Pancreas (tissue), 10 donors: Measurements from ENCODE around the gene PCED1B. TPM values are rescaled to one million over a fixed set of nuclear protein-coding genes. Genes with fewer than 3 reads are reported as not detected.
"Not testable (repeated sequence)": the region's sequence is repeated elsewhere in the genome, so short reads cannot be mapped to it uniquely, and the experiment has no call there.

Source experiments
- ATAC-seq, 4 donors: fragments of 200-7000 bp; cut with Tn5 transposase; one replicate each; pipeline versions ENCODE4 v1.8.0 to v1.9.1; 2020; ENCODE audit warnings: mild to moderate bottlenecking in 4 of 4, moderate library complexity in 4 of 4
- DNase-seq, 6 donors: peaks; one replicate each; pipeline ENCODE4 v3.0.0-alpha.2; 2020
- FAIRE-seq: peaks from 2 replicates; lab custom pipeline; 2012; peaks lifted over from hg19 to GRCh38; lab: Jason Lieb, UNC
- H3K27ac ChIP-seq, 4 donors: fragments of 200-600 bp; sonication (generic); 1 replicate in 3 of 4; 2 replicates in 1 of 4; pipeline versions ENCODE4 v1.5.0 to v1.8.0; 2020
- H3K27me3 ChIP-seq, 4 donors: fragments of 200-600 bp; one replicate each; pipeline ENCODE4 v1.8.0; 2021
- H3K36me3 ChIP-seq, 3 donors: fragments of 200-600 bp; sonication (generic) in 1 of 3; one replicate each; pipeline versions ENCODE4 v1.5.0 to v1.8.0; 2020 to 2021
- H3K4me1 ChIP-seq, 3 donors: fragments of 200-600 bp; one replicate each; pipeline ENCODE4 v1.8.0; 2021
- H3K4me3 ChIP-seq, 4 donors: fragments of 200-600 bp; sonication (generic) in 2 of 4; one replicate each; pipeline versions ENCODE4 v1.5.0 to v1.8.0; 2020 to 2021
- H3K9me3 ChIP-seq, 4 donors: fragments of 200-600 bp; one replicate each; pipeline ENCODE4 v1.8.0; 2021
- CTCF ChIP-seq, 4 donors: fragments of 200-600 bp; sonication (generic) in 3 of 4; IDR thresholded peaks; one replicate each; pipeline versions ENCODE4 v1.5.0 to v1.8.0; 2021; ENCODE audit warnings: antibody characterized with exemption in 4 of 4
- WGBS, 2 donors: extraction: QIAGEN DNeasy Blood & Tissue Kit; methylation state at CpG; one replicate each; pipeline ENCODE4 v1.1.7; 2013; 5-methylcytosine and 5-hydroxymethylcytosine counted together
- intact Hi-C, 3 donors: fragments of 100-400 bp; cut with DNase I; formaldehyde crosslinking; loops; one replicate each; pipeline versions ENCODE4 v1.11.1 to v1.14.2; 2022
- polyA plus RNA-seq, 2 donors: library from polyadenylated mRNA; stranded (reverse); fragments of 200-250 nt; gene quantifications; one replicate each; pipeline ENCODE4 v1.2.3, GENCODE V29; 2013
- total RNA-seq, 6 donors: library from RNA; stranded (reverse); fragmentation: NEBNext Ultra II Directional in 4 of 6; extraction: Animal tissue kit (Norgen Biotek cat#: 25700) in 4 of 6; gene quantifications; one replicate each; pipeline versions ENCODE4 v1.2.1 to v1.2.4, GENCODE V29; 2021 to 2023
- donor health status: healthy with polysubstance abuse.
- donor health status: DM: no; HTN: no; CAD: no; lungs with moderate emphysema.
- donor health status: DM: no; HTN: no; CAD: no.
- donor health status: control.
- donor health status: control.
- donor health status: Bipolar disorder and iron deficiency.
- donor health status: DM: yes; HTN: yes; CAD: no.
- donor health status: DM: no; HTN: no; CAD: no.
- donor health status: DM: no; HTN: no; CAD: no.
- donor health status: DM: yes; HTN: yes; CAD: no.

PCED1B gene
- total and polyA plus RNA-seq, 8 donors = 0.71 to 6.4 (median 1.7) TPM

- 25 to 27% methylated on average over 2 of the region's 2 CpGs for WGBS, 2 donors
- TF ChIP-seq CTCF (IDR thresholded peaks at IDR 0.05) = no peak
- peaks cover 8 to 30% (median 23%) of the 10 kb centered on the region in 3 donors for H3K4me1 ChIP-seq
- ATAC-seq (no peak), DNase-seq (no peak), FAIRE-seq (no peak)
- peak overlapping the region in 2 of 4 donors; percentile 73 to 81 for H3K27ac ChIP-seq
- H3K36me3 ChIP-seq = no peaks in the 10 kb centered on the region
- intact Hi-C loops = loop anchor here in 1 of 3 donors (10.0 kb wide), 1 partner anchor 646 kb away; no protein-coding TSS in a partner anchor
- H3K4me3 ChIP-seq = no peak overlapping the region
- H3K27me3 ChIP-seq = no peaks in the 10 kb centered on the region
- H3K9me3 ChIP-seq = no peaks in the 10 kb centered on the region
Observed at GRCh38 chr12:47039079-47039478, 40.3 kb upstream of the PCED1B start.

GRCh38 chr12:47039756-47040155, 39.7 kb upstream of the PCED1B start:
- no peak for ATAC-seq
- Histone ChIP-seq H3K4me1 (peaks cover 8 to 30% (median 23%) of the 10 kb centered on the region in 3 donors), H3K27ac (peak overlapping the region in 1 of 4 donors; percentile 18), H3K4me3 (no peak overlapping the region), H3K9me3 (no peaks in the 10 kb centered on the region), H3K36me3 (no peaks in the 10 kb centered on the region), H3K27me3 (no peaks in the 10 kb centered on the region)
- DNase-seq = no peak
- intact Hi-C loops = loop anchor here in 1 of 3 donors (10.0 kb wide), 1 partner anchor 645 kb away; no protein-coding TSS in a partner anchor
- WGBS, 2 donors = 86 to 90% methylated on average over 1 of the region's 1 CpG
- no peak for FAIRE-seq
- TF ChIP-seq CTCF (IDR thresholded peaks at IDR 0.05) = no peak

- WGBS, 2 donors = 86 to 93% methylated on average over 4 of the region's 4 CpGs
- DNase-seq (no peak), FAIRE-seq (no peak), ATAC-seq (no peak)
- no peaks in the 10 kb centered on the region for H3K9me3 ChIP-seq
- TF ChIP-seq CTCF (IDR thresholded peaks at IDR 0.05) = no peak
- intact Hi-C loops = no loop called here
- H3K4me3 ChIP-seq = no peak overlapping the region
- H3K27me3 ChIP-seq = no peaks in the 10 kb centered on the region
- no peaks in the 10 kb centered on the region for H3K36me3 ChIP-seq
- peaks cover 8 to 30% (median 23%) of the 10 kb centered on the region in 3 donors for H3K4me1 ChIP-seq
- no peak overlapping the region for H3K27ac ChIP-seq
Observed at GRCh38 chr12:47041327-47041726, 38.1 kb upstream of the PCED1B start.

- TF ChIP-seq CTCF (IDR thresholded peaks at IDR 0.05) = no peak
- H3K9me3 ChIP-seq = no peaks in the 10 kb centered on the region
- no peaks in the 10 kb centered on the region for H3K4me1 ChIP-seq
- H3K27me3 ChIP-seq = no peaks in the 10 kb centered on the region
- H3K27ac ChIP-seq = no peak overlapping the region
- no peaks in the 10 kb centered on the region for H3K36me3 ChIP-seq
- ATAC-seq (no peak), DNase-seq (no peak), FAIRE-seq (no peak)
- no peak overlapping the region for H3K4me3 ChIP-seq
- intact Hi-C loops = no loop called here
Observed at GRCh38 chr12:47048541-47048940, 30.9 kb upstream of the PCED1B start.

GRCh38 chr12:47051291-47051690, 28.1 kb upstream of the PCED1B start:
- H3K9me3 ChIP-seq, H3K36me3 ChIP-seq, H3K4me1 ChIP-seq, intact Hi-C loops, H3K27ac ChIP-seq, FAIRE-seq, ATAC-seq, DNase-seq, H3K4me3 ChIP-seq, H3K27me3 ChIP-seq: not testable (repeated sequence)
- WGBS, 2 donors = 76 to 82% methylated on average over 3 of the region's 3 CpGs
